Stimulated activated CD8-positive, alpha-beta memory T cell treated with anti-CD3 and anti-CD28 coated beads, Interleukin-12 subunit alpha, Interleukin-12 subunit beta, amount 100 ng/mL, for 24 hours (primary cell): Measurements from ENCODE around the gene STUM.

Source experiments
- DNase-seq: peaks from one replicate; pipeline ENCODE4 v3.0.0-alpha.2; 2020; ENCODE audit errors: extremely low read depth

STUM gene

DNA sequence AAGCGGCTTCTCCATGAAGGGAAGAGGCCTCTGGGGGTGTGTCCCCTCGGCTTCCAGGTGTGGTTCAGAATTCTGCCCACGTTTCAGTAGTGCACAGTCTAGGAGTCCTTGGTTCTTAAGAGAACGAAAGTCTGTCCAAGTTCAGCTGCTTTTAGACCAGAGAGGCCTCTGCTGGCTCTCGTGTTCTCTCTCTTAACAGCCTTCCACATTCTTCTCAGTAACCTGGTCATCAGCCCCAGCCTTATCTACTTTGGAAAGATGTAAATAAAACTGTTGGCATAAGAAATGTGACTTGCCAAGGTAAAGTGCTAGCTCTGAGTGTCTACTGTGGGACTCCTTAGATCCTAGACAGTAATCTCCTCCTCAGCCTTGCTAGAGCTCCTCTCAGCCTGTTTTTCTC is 15.3 kb upstream of the STUM start:
- no peak for DNase-seq

- no peak for DNase-seq
Measured at GRCh38 chr1:226534098-226534497, 14.5 kb upstream of the STUM start.

DNA sequence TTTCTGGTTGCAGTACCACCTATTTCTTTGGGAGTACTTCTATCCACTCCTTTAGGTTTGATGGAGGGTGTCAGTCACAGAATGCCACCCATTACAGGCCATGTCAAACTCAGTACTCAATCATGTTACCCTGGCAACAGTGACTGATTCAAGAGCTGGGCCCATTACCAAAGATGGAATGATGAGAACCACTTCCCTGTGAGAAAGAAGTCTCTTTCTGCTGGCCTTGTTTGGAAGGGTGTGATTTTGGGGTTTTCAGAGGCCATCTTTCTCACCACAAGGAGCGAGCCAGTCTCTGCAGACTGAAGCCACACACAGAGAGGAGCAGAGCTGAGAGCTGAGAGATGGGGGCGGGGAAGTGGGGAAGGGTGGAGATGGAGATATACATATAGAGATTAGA is 13.9 kb upstream of the STUM start:
- DNase-seq = no peak

DNA sequence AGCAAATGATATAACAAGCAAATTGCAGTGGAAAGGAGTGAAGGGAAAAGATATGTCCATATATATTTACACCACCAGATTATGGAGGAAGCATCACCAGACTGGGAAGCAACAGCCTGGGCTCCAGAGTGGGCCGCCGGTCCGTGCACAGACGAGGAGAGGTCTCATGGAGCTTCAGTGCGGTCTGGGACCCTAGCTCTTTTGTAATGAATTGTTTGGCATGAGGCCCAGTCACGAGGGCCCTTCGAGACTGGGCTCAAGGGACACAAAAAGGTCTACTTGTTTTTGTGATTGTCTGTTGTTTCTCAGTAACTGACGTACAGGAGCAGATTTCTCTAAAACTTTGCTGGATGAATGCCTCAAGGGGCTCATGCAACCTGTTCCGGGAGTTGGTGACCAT is 12.9 kb upstream of the STUM start:
- DNase-seq = no peak

GRCh38 chr1:226541231-226541630 is 7.3 kb upstream of the STUM start:
- no peak for DNase-seq

DNA sequence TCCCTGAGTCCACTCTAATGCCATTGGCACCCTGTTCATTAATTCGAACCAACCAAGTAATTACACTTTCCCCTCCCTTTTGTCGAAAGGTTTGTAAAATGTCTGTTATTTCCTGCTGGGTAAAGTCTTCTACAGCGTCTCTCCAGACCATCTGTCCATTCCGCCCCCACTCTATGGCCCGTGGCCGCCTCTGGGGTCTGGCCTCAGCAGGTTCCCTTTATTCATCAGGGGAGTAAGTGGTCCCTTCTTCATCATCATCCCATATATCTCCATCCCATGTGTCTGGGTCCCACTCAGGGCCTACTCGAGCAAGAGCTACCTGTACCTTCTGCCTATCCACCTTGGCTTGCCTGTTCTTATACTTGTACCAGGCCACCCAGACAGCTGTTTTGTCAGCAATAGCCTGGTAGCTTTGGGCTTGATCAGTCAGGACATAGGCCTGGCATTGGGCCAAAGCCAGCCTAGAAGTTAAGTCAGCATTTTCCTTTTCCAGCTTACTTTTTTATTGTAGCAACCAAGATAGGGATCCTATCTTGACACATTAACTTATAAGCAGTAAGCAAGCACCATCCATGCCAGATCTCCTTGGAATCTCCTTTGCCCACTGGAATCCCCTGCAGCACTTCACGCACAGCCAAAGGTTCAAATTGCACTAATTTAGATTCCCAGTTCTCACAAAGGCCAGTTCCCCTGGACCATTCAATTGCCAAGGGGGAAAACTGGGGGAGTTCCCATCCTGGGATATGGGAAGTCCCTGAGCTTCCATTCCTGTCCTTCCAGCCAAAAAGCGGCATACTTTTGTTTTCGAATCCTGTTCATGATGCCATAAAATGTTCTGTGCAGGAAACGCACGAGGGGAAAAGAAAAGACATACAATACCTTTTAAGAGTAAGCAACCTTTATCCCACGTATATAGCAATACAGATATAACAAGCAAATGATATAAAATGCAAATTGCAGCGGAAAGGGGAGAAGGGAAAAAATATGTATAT is 6.6 kb upstream of the STUM start:
- DNase-seq = no peak

DNA sequence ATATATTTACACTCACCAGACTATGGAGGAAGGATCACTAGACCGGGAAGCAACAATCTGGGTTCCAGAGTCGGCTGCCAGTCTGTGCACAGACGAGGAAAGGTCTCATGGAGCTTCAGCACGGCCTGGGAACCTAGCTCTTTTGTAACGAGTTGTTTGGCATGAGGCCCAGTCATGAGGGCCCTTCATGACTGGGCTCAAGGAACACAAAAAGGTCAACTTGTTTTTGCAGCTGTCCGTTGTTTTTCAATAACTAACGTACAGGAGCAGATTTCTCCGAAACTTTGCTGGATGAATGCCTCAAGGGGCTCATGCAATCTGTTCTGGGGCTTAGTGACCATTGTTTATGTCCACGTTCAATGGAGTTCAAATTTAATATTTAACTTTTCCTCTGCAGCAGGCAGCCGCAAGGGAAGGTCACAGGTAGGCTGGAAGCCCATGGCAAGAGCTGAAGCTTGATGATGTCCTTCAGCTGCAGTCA is 5.9 kb upstream of the STUM start:
- DNase-seq = no peak

GRCh38 chr1:226545836-226546596 is 2.5 kb upstream of the STUM start:
- no peak for DNase-seq

GRCh38 chr1:226546926-226547325 is 1.6 kb upstream of the STUM start:
- DNase-seq = no peak

DNA sequence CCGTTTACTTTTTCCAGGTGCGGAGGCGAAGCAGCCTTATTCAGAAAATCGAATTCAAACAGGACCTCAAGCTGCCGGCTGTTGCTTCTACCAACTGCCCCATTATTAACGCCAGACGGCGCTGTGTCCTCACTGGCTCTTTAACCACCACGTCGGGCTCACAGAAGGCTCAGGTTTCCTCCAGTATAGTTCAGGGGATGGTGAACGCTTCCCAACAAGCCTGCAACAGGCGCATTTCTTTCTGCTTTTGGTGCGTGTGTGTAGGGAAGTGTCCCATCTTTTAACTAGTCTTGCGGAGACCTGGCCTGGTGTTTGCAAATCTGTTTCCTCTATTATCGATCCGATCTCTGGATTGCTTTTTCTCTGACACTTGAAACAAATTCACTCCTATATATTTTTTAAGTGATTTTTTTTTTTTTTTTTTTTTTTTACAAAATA is 791 bp upstream of the STUM start:
- no peak for DNase-seq

DNA sequence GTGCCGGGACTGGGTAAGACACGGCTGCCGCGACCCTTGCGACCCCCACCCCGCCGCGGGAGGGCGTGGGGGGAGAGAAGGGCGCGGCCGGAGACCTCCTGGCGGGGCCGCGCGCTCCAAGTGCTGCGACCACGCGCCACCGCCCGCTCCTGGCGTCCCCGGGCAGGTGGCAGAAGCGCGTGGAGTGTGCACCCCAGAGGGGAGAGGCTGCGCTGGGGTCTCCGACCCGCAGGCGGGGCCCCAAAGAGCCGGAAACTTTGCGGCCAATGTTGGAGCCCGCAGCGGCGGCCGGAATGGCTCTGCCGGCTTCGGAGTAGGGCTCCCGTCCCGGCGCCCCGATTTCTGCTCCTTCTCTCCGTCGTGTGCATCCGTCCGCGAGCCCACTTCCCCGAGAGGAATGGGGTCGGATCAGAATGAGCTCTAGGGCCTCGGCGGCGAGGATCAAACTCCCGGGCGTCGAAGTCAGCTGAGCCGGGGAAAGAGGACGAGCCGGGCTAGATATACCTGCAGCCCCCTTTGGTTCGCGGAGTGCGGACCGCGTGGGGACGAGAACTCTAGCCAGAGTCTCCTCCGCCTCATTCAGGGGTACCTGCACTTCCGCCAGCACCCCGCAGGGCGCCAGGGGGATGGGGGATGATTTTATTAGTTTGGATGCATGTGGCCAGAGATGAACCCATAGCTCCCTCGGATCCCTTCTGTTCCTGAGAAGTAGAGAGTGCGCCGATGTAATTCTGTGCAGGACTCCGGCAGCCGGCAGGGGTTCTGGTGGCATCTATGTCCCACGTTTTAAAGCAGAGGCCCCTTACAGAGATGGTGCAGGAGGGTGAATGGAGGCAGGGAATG is 751 bp downstream of the STUM start:
- DNase-seq = no peak

DNA sequence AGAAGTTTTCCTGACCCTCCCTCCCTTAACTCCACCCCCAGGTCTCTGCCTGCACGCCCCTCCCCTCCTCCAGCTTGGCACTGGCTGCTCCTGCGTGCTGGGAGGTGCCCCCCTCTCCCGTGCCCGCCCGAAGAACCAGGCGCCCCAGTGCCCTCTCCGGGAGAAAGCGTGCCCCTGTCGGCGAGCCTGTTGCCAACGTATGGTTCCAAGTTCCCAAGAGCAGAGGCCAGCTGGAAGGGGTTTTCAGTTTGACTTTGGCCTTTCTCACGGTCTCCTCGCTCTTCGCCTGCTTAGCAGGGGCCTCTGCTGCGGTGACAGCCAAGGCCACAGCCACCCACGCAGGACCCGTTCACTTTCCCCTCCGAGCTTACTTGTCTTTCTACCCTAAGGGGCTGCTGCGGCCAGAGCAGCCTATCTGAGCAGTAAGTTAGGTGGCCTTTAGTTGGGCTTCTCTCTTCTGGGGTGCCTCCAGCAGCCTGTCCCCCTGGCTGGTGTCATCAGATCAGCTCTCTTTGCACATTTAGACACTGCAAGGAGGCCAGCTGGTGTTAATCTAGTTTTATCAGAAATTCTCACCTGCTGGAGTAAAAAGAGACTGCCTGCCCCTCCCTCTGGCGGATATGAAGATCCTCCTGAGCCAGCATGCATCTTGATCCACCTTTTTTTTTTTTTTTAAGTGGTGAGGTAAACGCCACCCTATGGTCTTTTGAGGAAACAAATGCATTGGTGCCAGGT is 1.5 kb downstream of the STUM start:
- no peak for DNase-seq

- no peak for DNase-seq
Measured at GRCh38 chr1:226550672-226551041, 2.1 kb downstream of the STUM start.

DNA sequence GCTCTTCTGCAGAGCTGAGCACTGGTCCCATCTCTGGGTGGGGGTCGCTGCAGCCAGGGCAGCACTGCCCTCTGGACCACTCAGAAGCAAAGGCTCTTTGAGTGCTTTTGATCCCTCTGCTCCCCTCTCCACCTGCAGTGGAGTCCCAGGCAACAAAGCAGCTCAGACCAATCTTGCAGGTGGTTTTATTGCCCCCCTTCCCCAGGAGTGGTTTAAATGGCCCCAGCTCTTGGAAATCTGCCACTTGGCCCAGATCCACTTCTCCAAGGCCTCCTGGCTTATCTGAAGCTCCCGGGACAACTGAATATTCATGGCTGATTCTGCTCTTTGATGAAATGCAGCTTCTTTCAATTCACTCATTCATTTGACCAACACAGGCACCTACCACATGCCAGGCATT is 2.7 kb downstream of the STUM start:
- no peak for DNase-seq

GRCh38 chr1:226552061-226552460 is 3.5 kb downstream of the STUM start:
- no peak for DNase-seq

GRCh38 chr1:226553266-226553923 is 4.8 kb downstream of the STUM start:
- no peak for DNase-seq

- no peak for DNase-seq
Measured at GRCh38 chr1:226553924-226554282, 5.3 kb downstream of the STUM start.

DNA sequence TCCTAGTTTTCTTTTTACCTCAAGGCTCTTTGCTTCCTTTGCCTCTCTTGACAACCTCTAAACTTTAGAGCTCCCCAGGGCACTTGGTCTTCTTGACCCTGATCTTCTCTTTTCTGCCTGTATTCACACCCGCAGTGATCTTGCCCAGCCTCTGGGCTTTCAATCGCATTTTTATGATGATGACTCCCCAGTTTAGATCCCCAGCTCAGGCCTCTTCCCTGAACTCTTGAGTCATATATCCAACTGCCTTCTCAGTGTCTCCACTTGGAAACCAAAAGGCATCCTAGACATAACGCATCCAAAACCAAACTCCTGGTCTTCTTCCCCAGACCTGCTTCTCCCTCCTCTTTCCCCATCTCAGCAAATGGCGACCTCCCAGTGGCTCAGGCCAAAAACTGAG is 6.5 kb downstream of the STUM start:
- DNase-seq = no peak

- no peak for DNase-seq
Measured at GRCh38 chr1:226557424-226557823, 8.9 kb downstream of the STUM start.

DNA sequence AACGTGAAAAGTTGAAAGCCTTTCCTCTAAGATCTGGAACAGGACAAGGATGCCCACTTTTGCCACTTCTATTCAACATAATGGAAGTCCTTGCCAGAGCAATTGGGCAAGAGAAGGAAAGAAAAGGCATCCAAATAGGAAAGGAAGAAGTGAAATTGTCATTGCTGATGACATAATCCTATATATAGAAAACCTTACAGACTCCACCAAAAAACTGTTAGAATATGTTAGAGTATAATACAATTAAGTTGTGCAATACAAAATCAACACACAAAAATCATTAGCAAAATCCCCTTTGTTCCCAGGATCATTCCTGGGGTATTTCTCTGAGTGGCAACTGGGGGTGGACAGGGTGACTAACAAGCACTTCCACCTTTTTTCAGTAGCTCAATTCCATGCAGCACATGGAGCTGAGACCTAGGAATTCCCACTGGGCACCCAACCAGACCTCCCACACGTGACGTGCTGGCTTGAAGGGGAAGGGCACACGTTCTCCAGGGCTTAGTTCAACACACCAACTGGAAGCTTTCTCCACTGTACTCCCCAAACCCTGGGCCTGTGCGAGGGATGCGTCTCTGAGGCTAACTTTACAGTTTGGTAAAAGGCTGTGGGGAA is 9.6 kb downstream of the STUM start:
- DNase-seq = no peak
